HUES6 (cell line): ENCODE results near the gene ASB16.

Experiments used
- H3K27ac ChIP-seq: 2 replicates; pipeline ENCODE4 v1.7.0; 2013; ENCODE audit warnings: low read depth, mild to moderate bottlenecking, low read length, inconsistent platforms
- H3K27me3 ChIP-seq: 2 replicates; pipeline ENCODE4 v1.6.1; 2013; ENCODE audit warnings: low read length; ENCODE audit not compliant: control insufficient read depth, insufficient read depth
- H3K36me3 ChIP-seq: 2 replicates; pipeline ENCODE4 v1.6.1; 2013; ENCODE audit warnings: low read length; ENCODE audit not compliant: control insufficient read depth, insufficient read depth
- H3K4me1 ChIP-seq: 2 replicates; pipeline ENCODE4 v1.6.1; 2013; ENCODE audit warnings: low read length; ENCODE audit not compliant: control insufficient read depth, insufficient read depth
- H3K4me3 ChIP-seq: 2 replicates; pipeline ENCODE4 v1.5.1; 2013; ENCODE audit warnings: low read depth, low read length
- H3K9ac ChIP-seq: one replicate; pipeline ENCODE4 v1.6.1; 2013; ENCODE audit warnings: mild to moderate bottlenecking, low read length
- H3K9me3 ChIP-seq: 2 replicates; pipeline ENCODE4 v1.6.1; 2013; ENCODE audit warnings: low read depth, low read length; ENCODE audit not compliant: control insufficient read depth, insufficient read depth

ASB16 gene

GRCh38 chr17:44176671-44177501 is 6.4 kb downstream of the ASB16 start:
- no peak overlapping the region for H3K4me3 ChIP-seq
- 0 out of 2 replicates have a peak, but pooled peaks cover 4% of the 10 kb centered on the region for H3K9me3 ChIP-seq
- H3K36me3 ChIP-seq, result peaks cover 43% of the 10 kb centered on the region
- H3K9ac ChIP-seq, result no peak overlapping the region
- H3K27ac ChIP-seq, result no peak overlapping the region
- no peaks in the 10 kb centered on the region for H3K4me1 ChIP-seq
- H3K27me3 ChIP-seq, result no peaks in the 10 kb centered on the region

DNA sequence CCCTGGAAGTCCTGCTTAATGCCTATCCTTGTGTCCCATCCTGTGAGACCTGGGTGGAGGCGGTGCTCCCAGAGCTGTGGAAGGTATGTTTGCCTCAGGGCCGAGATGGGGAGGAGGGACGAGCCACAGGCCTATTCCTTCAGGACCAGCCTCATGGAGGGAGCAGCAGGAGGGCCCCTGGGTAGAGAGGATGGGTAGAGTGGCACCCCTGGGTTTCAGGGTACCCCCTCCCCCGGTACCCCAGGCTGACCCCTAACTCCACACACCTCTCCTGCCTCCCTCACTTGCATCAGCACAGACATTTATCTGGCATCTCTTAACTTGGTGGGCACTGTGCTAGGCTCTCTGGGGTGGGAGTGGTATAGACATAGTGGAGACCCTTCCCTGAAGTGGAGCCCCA is 7.1 kb downstream of the ASB16 start:
- Histone ChIP-seq H3K27ac (no peak overlapping the region), H3K4me3 (no peak overlapping the region), H3K4me1 (no peaks in the 10 kb centered on the region), H3K36me3 (peaks cover 50% of the 10 kb centered on the region), H3K27me3 (no peaks in the 10 kb centered on the region), H3K9me3 (0 out of 2 replicates have a peak, but pooled peaks cover 5% of the 10 kb centered on the region), H3K9ac (no peak overlapping the region)

GRCh38 chr17:44178133-44178532 is 7.6 kb downstream of the ASB16 start:
- Histone ChIP-seq H3K27me3 (no peaks in the 10 kb centered on the region), H3K9me3 (0 out of 2 replicates have a peak, but pooled peaks cover 5% of the 10 kb centered on the region), H3K4me3 (no peak overlapping the region), H3K27ac (no peak overlapping the region), H3K4me1 (no peaks in the 10 kb centered on the region), H3K9ac (no peak overlapping the region), H3K36me3 (peaks cover 55% of the 10 kb centered on the region)

DNA sequence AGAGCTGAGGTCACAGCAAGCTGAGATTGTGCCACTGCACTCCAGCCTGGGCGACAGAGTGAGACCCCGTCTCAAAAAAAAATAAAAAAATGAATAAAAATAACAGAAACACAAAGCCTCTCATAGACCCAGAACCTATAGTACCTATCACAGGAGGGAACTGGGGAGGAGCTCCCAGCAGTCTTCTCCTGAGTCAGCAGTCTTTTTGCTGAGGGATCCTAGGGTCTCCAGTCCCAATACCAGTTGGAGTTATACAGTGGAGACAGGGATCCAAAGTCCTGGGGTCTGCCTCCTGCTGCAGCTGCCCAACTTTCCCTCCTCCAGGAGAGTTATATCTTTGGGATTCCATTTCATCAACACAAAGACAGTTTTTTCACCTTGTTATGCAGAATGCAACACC is 12.5 kb downstream of the ASB16 start:
- H3K27me3 ChIP-seq, result no peaks in the 10 kb centered on the region
- no peak overlapping the region for H3K27ac ChIP-seq
- no peaks in the 10 kb centered on the region; the same call in 1 of the 2 replicates for H3K4me1 ChIP-seq
- peaks cover 41% of the 10 kb centered on the region for H3K36me3 ChIP-seq
- 0 out of 2 replicates have a peak, but pooled peaks cover 5% of the 10 kb centered on the region for H3K9me3 ChIP-seq
- no peak overlapping the region for H3K4me3 ChIP-seq
- H3K9ac ChIP-seq, result no peak overlapping the region

DNA sequence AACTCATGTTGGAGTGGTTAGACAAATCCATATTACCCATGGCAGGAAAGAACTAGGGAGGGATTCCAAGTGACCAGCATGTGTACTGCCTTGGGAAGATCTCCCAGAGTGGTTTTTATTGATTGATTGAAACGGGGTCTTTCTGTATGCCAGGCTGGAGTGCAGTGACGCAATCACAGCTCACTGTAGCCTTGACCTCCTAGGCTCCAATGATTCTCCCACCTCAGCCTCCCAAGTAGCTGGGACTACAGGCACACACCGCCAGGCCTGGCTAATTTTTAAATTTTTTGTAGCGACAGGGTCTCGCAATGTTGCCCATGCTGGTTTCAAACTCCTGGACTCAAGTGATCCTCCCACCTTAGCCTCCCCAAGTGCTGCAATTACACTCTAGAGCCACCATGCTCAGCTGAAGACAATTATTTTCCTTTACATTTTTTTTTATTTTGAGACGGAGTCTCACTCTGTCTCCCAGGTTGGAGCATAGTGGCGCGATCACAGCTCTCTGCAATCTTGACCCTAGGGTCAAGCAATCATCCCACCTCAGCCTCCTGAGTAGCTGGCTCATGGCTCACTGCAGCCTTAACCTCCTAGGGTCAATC is 13.8 kb downstream of the ASB16 start:
- Histone ChIP-seq H3K9ac (no peak overlapping the region), H3K4me3 (no peak overlapping the region), H3K9me3 (0 out of 2 replicates have a peak, but pooled peaks cover 5% of the 10 kb centered on the region), H3K27ac (no peak overlapping the region), H3K4me1 (no peaks in the 10 kb centered on the region; the same call in 1 of the 2 replicates), H3K36me3 (peaks cover 37% of the 10 kb centered on the region), H3K27me3 (no peaks in the 10 kb centered on the region)

- H3K4me3 ChIP-seq, result peak within 1 kb of the TSS; percentile 98
- peak within 1 kb of the TSS; percentile 94 for H3K9ac ChIP-seq
- H3K27me3 ChIP-seq, result no peaks in the 10 kb centered on the region
- 0 out of 2 replicates have a peak, but pooled peaks cover 5% of the 10 kb centered on the region for H3K9me3 ChIP-seq
- H3K27ac ChIP-seq, result peak within 1 kb of the TSS; percentile 81; the same call in 1 of the 2 replicates
- H3K36me3 ChIP-seq, result peaks cover 49% of the 10 kb centered on the region
- H3K4me1 ChIP-seq, result peaks cover 2% of the 10 kb centered on the region; the same call in 1 of the 2 replicates
Measured at GRCh38 chr17:44186307-44187130, 16.0 kb downstream of the ASB16 start, which contains the start of gene TMUB2. Gene TMUB2, plus strand, starts transcription at chr17:44186972. Its CDS starts 737 bp downstream, at chr17:44187709.

DNA sequence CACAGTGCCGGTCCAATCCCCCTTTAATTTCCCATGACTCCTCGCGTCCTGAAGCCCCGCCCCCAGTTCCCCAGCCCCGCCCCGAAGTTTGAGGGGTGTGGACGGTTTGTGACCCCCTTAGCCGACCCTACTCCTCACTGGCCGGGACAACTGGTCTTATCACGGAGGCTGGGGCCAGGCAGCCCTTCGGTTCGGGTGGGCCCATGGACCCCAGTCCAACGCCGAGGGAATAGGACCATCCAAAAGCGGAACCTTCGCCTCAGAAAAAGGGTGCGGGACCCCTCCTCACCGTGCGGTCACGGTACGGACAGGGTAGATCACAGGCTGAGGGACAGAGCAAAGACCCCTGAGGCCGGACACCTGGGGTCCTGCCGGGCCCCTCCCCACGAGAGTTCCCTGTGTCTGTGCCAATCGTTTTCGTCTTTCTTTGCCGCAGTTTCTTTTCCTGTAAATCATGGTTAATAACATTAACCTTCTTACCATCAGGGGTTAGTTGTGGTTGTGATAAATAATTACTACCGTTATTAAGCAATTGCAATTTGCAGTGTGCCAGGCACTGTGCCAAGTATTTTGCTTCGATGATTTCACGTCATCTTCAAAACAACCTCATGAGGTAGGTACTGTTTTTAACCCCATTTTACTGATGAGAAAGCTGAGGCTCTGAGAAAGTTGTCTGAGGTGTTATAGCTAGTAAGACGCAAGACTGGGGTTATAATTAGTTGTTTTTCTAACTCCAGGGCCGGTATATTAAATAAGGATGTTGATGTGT is 16.8 kb downstream of the ASB16 start:
- H3K27me3 ChIP-seq, result no peaks in the 10 kb centered on the region
- H3K4me1 ChIP-seq, result peaks cover 9% of the 10 kb centered on the region
- peak overlapping the region; percentile 86 for H3K9ac ChIP-seq
- H3K4me3 ChIP-seq, result peak overlapping the region; percentile 98
- peaks cover 41% of the 10 kb centered on the region for H3K36me3 ChIP-seq
- peak overlapping the region; percentile 52; the same call in 1 of the 2 replicates for H3K27ac ChIP-seq
- no peaks in the 10 kb centered on the region for H3K9me3 ChIP-seq

DNA sequence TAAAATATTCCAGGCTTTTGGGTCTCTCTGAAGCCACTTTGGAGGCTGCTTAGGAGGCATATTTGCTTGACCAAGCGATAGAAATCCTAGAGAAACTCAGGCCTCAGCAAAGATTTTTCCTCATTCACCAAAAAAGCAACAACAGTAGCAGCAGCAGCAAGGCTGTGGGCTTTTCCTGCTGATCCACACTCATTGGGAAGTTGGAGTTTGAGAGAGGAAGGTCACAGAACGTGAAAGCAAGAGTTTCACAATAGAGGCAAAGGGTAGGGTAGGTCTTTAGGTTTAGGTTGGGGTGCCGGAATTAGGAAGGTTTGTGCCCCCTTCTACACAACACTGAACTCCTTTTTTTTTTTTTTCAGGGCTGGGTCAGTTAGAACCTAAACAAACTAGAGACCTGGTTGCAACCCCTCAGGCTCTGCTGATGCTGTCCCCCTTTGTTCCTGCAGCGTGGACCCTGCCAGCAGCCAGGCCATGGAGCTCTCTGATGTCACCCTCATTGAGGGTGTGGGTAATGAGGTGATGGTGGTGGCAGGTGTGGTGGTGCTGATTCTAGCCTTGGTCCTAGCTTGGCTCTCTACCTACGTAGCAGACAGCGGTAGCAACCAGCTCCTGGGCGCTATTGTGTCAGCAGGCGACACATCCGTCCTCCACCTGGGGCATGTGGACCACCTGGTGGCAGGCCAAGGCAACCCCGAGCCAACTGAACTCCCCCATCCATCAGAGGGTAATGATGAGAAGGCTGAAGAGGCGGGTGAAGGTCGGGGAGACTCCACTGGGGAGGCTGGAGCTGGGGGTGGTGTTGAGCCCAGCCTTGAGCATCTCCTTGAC is 18.3 kb downstream of the ASB16 start:
- no peaks in the 10 kb centered on the region for H3K9me3 ChIP-seq
- no peak overlapping the region for H3K4me3 ChIP-seq
- H3K27ac ChIP-seq, result no peak overlapping the region
- no peak overlapping the region for H3K9ac ChIP-seq
- H3K36me3 ChIP-seq, result peaks cover 44% of the 10 kb centered on the region
- peaks cover 19% of the 10 kb centered on the region for H3K4me1 ChIP-seq
- no peaks in the 10 kb centered on the region for H3K27me3 ChIP-seq

- Histone ChIP-seq H3K9me3 (no peaks in the 10 kb centered on the region), H3K36me3 (peaks cover 50% of the 10 kb centered on the region), H3K27ac (no peak overlapping the region), H3K4me3 (no peak overlapping the region), H3K4me1 (peaks cover 19% of the 10 kb centered on the region), H3K27me3 (no peaks in the 10 kb centered on the region), H3K9ac (no peak overlapping the region)
Measured at GRCh38 chr17:44190481-44190880, 20.0 kb downstream of the ASB16 start.
